A673 (cell line): ENCODE data around the gene MTHFR.

Experiments
- CTCF ChIP-seq: fragments of 300-800, 200-600 bp; sonication (generic); conservative IDR thresholded peaks from 2 replicates; pipeline ENCODE4 v1.5.1; 2017; ENCODE audit warnings: low read depth, mild to moderate bottlenecking, antibody characterized with exemption, low read length, moderate library complexity, mixed read lengths
- EZH2 ChIP-seq: fragments of 200-600 bp; sonication (generic); IDR thresholded peaks from 2 replicates; pipeline ENCODE4 v1.6.1; 2017; ENCODE audit warnings: borderline replicate concordance, low read depth, mild to moderate bottlenecking, mixed read lengths, antibody characterized with exemption, low read length; ENCODE audit not compliant: poor library complexity, severe bottlenecking

- TF ChIP-seq CTCF, result no peak
- TF ChIP-seq EZH2, result no peak
Observed at GRCh38 chr1:11768821-11769220, 36.9 kb downstream of the MTHFR start.
